Measurements from ENCODE around the gene TSC22D1.

Gene TSC22D1

GRCh38 chr13:44383945-44384344, 192.2 kb downstream of the TSC22D1 start:
- no peak overlapping the region for H3K4me3 Mint-ChIP-seq
- CTCF ChIA-PET: no interaction called here
- no peaks in the 10 kb centered on the region for H3K36me3 Mint-ChIP-seq
- DNase-seq: no peak
- H3K9me3 Mint-ChIP-seq: no peaks in the 10 kb centered on the region
- H3K27me3 Mint-ChIP-seq: no peaks in the 10 kb centered on the region
- H3K27ac Mint-ChIP-seq: no peak overlapping the region
- H3K4me1 Mint-ChIP-seq: no peaks in the 10 kb centered on the region

GRCh38 chr13:44382635-44383145, 193.4 kb downstream of the TSC22D1 start:
- CTCF ChIA-PET: no interaction called here
- Mint-ChIP-seq H3K9me3 (no peaks in the 10 kb centered on the region), H3K27me3 (no peaks in the 10 kb centered on the region), H3K36me3 (no peaks in the 10 kb centered on the region), H3K27ac (no peak overlapping the region), H3K4me1 (no peaks in the 10 kb centered on the region), H3K4me3 (no peak overlapping the region)
- no peak for DNase-seq
